Mesenchymal stem cell (in vitro differentiated cells and primary cell): ENCODE measurements around the gene PATL2.
A peak's percentile ranks its signal among the peaks of the same experiment; 100 is the strongest.

Experiments
- DNase-seq: peaks from one replicate; pipeline ENCODE4 v3.0.0-alpha.2; 2013
- H2AFZ ChIP-seq: one replicate; pipeline ENCODE4 v1.6.1; 2013; ENCODE audit warnings: low read depth, mild to moderate bottlenecking, control low read depth, inconsistent platforms, low read length, moderate library complexity
- H2AK5ac ChIP-seq: 2 replicates; pipeline ENCODE4 v1.6.1; 2013; ENCODE audit warnings: low read length, moderate library complexity, mild to moderate bottlenecking, inconsistent platforms; ENCODE audit not compliant: severe bottlenecking
- H2BK120ac ChIP-seq: one replicate; pipeline ENCODE4 v1.6.1; 2013; ENCODE audit warnings: low read depth, mild to moderate bottlenecking, inconsistent platforms, low read length, moderate library complexity
- H2BK12ac ChIP-seq, 2 experiments: one replicate each; pipeline ENCODE4 v1.6.1; 2013; ENCODE audit warnings: inconsistent platforms in 2 of 2, low read length in 2 of 2, mild to moderate bottlenecking in 2 of 2, moderate library complexity in 2 of 2, control low read depth in 1 of 2
- H2BK15ac ChIP-seq: one replicate; pipeline ENCODE4 v1.6.1; 2013; ENCODE audit warnings: mild to moderate bottlenecking, low read depth, inconsistent platforms; ENCODE audit not compliant: poor library complexity, severe bottlenecking
- H2BK5ac ChIP-seq: 2 replicates; pipeline ENCODE4 v1.6.1; 2013; ENCODE audit warnings: low read depth, mild to moderate bottlenecking, low read length, control low read depth, inconsistent platforms; ENCODE audit not compliant: poor library complexity, severe bottlenecking
- H3K14ac ChIP-seq, 2 experiments: one replicate each; pipeline ENCODE4 v1.6.1; 2013; ENCODE audit warnings: inconsistent platforms in 2 of 2, low read length in 2 of 2, control low read depth in 1 of 2, mild to moderate bottlenecking in 1 of 2, moderate library complexity in 1 of 2
- H3K18ac ChIP-seq, 2 experiments: one replicate each; pipeline ENCODE4 v1.6.1; 2013; ENCODE audit warnings: inconsistent platforms in 2 of 2, low read length in 2 of 2, control low read depth in 1 of 2, low read depth in 1 of 2, mild to moderate bottlenecking in 1 of 2
- H3K23ac ChIP-seq, 2 experiments: one replicate each; pipeline ENCODE4 v1.6.1; 2013; ENCODE audit warnings: inconsistent platforms in 2 of 2, low read length in 2 of 2, mild to moderate bottlenecking in 2 of 2, moderate library complexity in 2 of 2, control low read depth in 1 of 2
- H3K27ac ChIP-seq: 2 replicates; pipeline ENCODE4 v1.5.1; 2013; ENCODE audit warnings: mild to moderate bottlenecking, moderate library complexity, low read length, control low read depth, inconsistent platforms; ENCODE audit not compliant: poor library complexity, severe bottlenecking
- H3K27me3 ChIP-seq, 2 experiments: 2 replicates each; pipeline versions ENCODE4 v1.6.1 to v1.7.0; 2013; ENCODE audit warnings: low read length in 2 of 2, mild to moderate bottlenecking in 2 of 2, moderate library complexity in 2 of 2, control low read depth in 1 of 2, inconsistent platforms in 1 of 2; ENCODE audit not compliant: control insufficient read depth in 1 of 2, insufficient read depth in 1 of 2
- H3K36me3 ChIP-seq, 2 experiments: 2 replicates each; pipeline versions ENCODE4 v1.6.1 to v1.7.0; 2013; ENCODE audit warnings: low read length in 2 of 2, control low read depth in 1 of 2, inconsistent platforms in 1 of 2, low read depth in 1 of 2, mild to moderate bottlenecking in 1 of 2; ENCODE audit not compliant: insufficient read depth in 2 of 2, control insufficient read depth in 1 of 2
- H3K4ac ChIP-seq, 2 experiments: one replicate each; pipeline ENCODE4 v1.6.1; 2013; ENCODE audit warnings: inconsistent platforms in 2 of 2, low read length in 2 of 2, mild to moderate bottlenecking in 2 of 2, moderate library complexity in 2 of 2, control low read depth in 1 of 2, low read depth in 1 of 2
- H3K4me1 ChIP-seq: 2 replicates; pipeline ENCODE4 v1.6.1; 2013; ENCODE audit warnings: low read depth, low read length, control low read depth; ENCODE audit not compliant: control insufficient read depth, insufficient read depth
- H3K4me2 ChIP-seq: 2 replicates; pipeline ENCODE4 v1.6.1; 2013; ENCODE audit warnings: low read length, mild to moderate bottlenecking, inconsistent platforms; ENCODE audit not compliant: poor library complexity, severe bottlenecking
- H3K4me3 ChIP-seq, 2 experiments: 2 replicates each; pipeline versions ENCODE4 v1.5.1 to v1.7.0; 2013; ENCODE audit warnings: low read length in 2 of 2, mild to moderate bottlenecking in 2 of 2, control low read depth in 1 of 2, low read depth in 1 of 2; ENCODE audit not compliant: insufficient read depth in 1 of 2
- H3K79me1 ChIP-seq: replicated peaks from 2 replicates; pipeline ENCODE4 v1.6.1; 2013; ENCODE audit warnings: mild to moderate bottlenecking, control low read depth, low read length, inconsistent platforms; ENCODE audit not compliant: poor library complexity, severe bottlenecking
- H3K9ac ChIP-seq: 2 replicates; pipeline ENCODE4 v1.7.0; 2013; ENCODE audit warnings: mild to moderate bottlenecking, low read length, moderate library complexity
- H3K9me3 ChIP-seq: 2 replicates; pipeline ENCODE4 v1.7.0; 2013; ENCODE audit warnings: mild to moderate bottlenecking, low read length; ENCODE audit not compliant: control insufficient read depth
- H4K8ac ChIP-seq: one replicate; pipeline ENCODE4 v1.6.1; 2013; ENCODE audit warnings: inconsistent platforms, mild to moderate bottlenecking, low read length, moderate library complexity
- H4K91ac ChIP-seq: one replicate; pipeline ENCODE4 v1.6.1; 2013; ENCODE audit warnings: mild to moderate bottlenecking, low read length, inconsistent platforms
- WGBS: methylation state at CpG from one replicate; pipeline ENCODE4 v1.1.7; 2013; ENCODE audit warnings: mixed read lengths; 5-methylcytosine and 5-hydroxymethylcytosine counted together

The PATL2 gene

DNA sequence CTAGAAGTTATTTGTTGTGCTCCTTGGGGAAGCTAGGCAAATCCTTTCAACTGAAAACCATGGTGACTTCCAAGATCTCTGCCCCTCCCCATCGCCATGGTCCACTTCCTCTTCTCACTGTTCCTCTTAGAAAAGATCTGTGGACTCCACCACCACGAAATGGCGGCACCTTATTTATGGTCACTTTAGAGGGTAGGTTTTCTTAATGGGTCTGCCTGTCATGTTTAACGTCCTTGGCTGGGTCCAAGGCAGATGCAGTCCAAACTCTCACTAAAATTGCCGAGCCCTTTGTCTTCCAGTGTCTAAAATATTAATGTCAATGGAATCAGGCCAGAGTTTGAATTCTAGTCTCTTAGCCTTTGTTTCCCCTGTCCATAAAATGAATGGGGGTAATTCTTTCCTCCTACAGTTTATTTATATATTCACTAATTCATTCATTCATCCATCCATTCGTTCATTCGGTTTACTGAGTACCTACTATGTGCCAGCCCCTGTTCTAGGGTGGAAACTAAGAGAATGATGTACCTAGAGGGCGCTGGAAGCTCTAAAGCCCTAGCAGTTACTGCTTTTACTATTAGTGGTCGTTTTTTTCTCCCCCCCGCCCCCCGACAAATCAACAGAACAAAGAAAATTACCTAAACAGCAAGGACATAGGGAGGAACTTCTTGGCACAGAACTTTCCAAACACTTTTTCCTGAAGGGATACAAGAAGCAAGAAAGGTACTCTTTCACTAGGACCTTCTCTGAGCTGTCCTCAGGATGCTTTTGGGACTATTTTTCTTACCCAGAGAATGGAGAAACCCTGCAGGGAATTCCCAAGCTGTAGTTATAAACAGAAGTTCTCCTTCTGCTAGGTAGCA lies 657 bp downstream of the PATL2 start:
- peak overlapping the region; percentile 12 for H4K8ac ChIP-seq
- no peak overlapping the region for H2BK12ac ChIP-seq
- peak overlapping the region; percentile 78 for H2AFZ ChIP-seq
- H4K91ac ChIP-seq, result no peak overlapping the region
- no peak overlapping the region for H3K23ac ChIP-seq
- H2BK15ac ChIP-seq, result no peak overlapping the region
- H2AK5ac ChIP-seq, result no peak overlapping the region
- no peaks in the 10 kb centered on the region for H3K9me3 ChIP-seq
- H3K4ac ChIP-seq, result peak overlapping the region; percentile 47 to 62
- H3K79me1 ChIP-seq, result peaks cover 6% of the 10 kb centered on the region
- peak overlapping the region; percentile 87 for H3K27ac ChIP-seq
- H3K9ac ChIP-seq, result peak overlapping the region; percentile 99
- peak; percentile 78 for DNase-seq
- peak overlapping the region; percentile 87 for H3K4me2 ChIP-seq
- H3K4me1 ChIP-seq, result peaks cover 3% of the 10 kb centered on the region
- peaks cover 0 to 20% of the 10 kb centered on the region in 2 experiments for H3K36me3 ChIP-seq
- H3K27me3 ChIP-seq, result no peaks in the 10 kb centered on the region
- peak overlapping the region in 1 of 2 experiments; percentile 38 for H3K18ac ChIP-seq
- peak overlapping the region; percentile 63 for H2BK5ac ChIP-seq
- peak overlapping the region; percentile 71 for H2BK120ac ChIP-seq
- no peak overlapping the region for H3K14ac ChIP-seq
- H3K4me3 ChIP-seq, result peak overlapping the region; percentile 75 to 86
- 34% methylated on average over 10 of the region's 11 CpGs for WGBS

DNA sequence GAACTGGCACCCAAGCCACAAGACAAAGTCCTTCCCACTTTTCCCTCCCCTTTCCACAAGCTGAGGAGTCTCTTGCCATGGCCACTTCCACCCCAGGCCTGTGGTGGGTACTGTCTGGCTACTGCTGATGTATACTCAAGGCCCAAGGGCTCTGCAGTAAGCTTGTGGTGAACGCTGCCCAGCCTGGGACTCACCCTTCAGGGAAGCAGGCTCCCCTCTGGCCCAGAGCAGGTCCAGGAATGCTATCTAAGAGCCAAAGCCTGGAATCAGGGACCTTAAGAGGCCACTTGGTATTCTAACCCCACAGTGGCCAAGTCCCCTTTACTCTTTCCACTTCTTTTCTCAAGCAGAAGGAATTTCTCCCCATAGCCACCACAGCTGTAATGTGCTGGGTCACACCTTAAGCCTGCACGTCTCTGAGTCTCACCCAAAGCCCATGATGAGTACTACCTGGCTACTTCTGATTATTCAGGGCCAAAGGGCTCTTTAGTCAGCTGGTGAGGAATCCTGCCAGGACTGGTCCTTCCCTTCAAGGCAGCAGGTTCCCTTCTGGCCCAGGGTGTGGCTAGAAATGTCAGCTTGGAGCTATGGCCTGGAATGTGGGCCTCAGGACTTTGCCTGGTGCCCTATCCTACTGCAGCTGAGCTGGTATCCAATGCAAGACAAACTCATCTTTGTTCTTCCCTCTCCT lies 4.0 kb downstream of the PATL2 start:
- WGBS, result 81% methylated on average over 2 of the region's 2 CpGs
- Histone ChIP-seq H3K4me3 (no peak overlapping the region), H3K79me1 (peaks cover 3% of the 10 kb centered on the region), H3K36me3 (peaks cover 0 to 4% of the 10 kb centered on the region in 2 experiments), H3K4me1 (no peaks in the 10 kb centered on the region), H2BK12ac (no peak overlapping the region), H2AFZ (no peak overlapping the region), H3K4me2 (no peak overlapping the region), H3K18ac (no peak overlapping the region), H3K4ac (no peak overlapping the region), H2AK5ac (no peak overlapping the region), H2BK15ac (no peak overlapping the region), H2BK120ac (no peak overlapping the region), H3K14ac (no peak overlapping the region), H2BK5ac (no peak overlapping the region), H3K27me3 (no peaks in the 10 kb centered on the region), H4K91ac (peak overlapping the region; percentile 8), H3K23ac (no peak overlapping the region), H4K8ac (no peak overlapping the region), H3K9ac (no peak overlapping the region), H3K27ac (no peak overlapping the region), H3K9me3 (peaks cover 3% of the 10 kb centered on the region)
- DNase-seq, result no peak

DNA sequence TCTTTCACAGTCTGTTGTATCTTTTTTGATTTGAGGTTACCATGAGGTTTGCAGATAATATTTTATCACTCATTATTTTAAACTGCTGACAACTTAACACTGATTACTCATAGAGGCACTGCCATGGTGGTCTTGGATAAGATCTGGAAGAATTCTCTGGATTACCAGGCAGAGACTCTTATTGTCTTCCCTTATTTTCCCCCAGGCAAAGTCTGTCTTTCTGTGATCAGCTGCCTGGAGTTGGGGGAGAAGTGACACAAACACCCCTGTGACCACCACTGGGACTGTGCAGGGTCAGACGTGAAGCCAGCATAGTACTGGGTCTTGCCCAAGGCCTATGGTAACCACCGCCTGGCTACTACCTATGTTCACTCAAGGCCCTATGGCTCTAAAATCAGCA lies 4.7 kb downstream of the PATL2 start:
- Histone ChIP-seq H3K4me1 (no peaks in the 10 kb centered on the region), H3K27me3 (no peaks in the 10 kb centered on the region), H3K14ac (no peak overlapping the region), H3K36me3 (peaks cover 0 to 4% of the 10 kb centered on the region in 2 experiments), H2BK12ac (no peak overlapping the region), H2BK5ac (no peak overlapping the region), H3K9me3 (peaks cover 3% of the 10 kb centered on the region), H2AK5ac (no peak overlapping the region), H4K8ac (no peak overlapping the region), H2AFZ (no peak overlapping the region), H3K9ac (no peak overlapping the region), H3K79me1 (peaks cover 3% of the 10 kb centered on the region), H2BK15ac (no peak overlapping the region), H3K4me2 (no peak overlapping the region), H3K23ac (no peak overlapping the region), H2BK120ac (no peak overlapping the region), H3K18ac (no peak overlapping the region), H4K91ac (no peak overlapping the region), H3K4ac (no peak overlapping the region), H3K4me3 (no peak overlapping the region), H3K27ac (no peak overlapping the region)
- 94% methylated on average over 2 of the region's 2 CpGs for WGBS
- DNase-seq, result no peak

DNA sequence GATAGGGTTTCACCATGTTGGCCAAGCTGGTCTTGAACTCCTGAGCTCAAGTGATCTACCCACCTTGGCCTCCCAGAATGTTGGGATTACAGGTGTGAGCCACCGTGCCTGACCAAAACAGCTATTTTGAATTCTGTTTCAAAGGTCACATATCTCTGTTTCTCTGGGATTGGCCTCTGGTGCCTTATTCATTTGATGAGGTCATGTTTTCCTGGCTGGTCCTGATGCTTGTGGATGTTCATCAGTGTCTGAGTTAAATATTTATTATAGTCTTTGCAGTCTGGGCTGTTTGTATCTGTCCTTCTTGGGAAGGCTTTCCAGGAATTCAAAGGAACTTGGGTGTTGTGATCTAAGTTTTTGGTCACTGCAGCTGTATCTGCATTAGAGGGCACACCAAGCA lies 5.1 kb downstream of the PATL2 start:
- Histone ChIP-seq H3K4me3 (no peak overlapping the region), H4K91ac (no peak overlapping the region), H3K9me3 (peaks cover 3% of the 10 kb centered on the region), H3K27ac (no peak overlapping the region), H3K9ac (no peak overlapping the region), H2BK12ac (no peak overlapping the region), H3K79me1 (peaks cover 3% of the 10 kb centered on the region), H3K23ac (no peak overlapping the region), H3K4ac (no peak overlapping the region), H3K36me3 (peaks cover 0 to 4% of the 10 kb centered on the region in 2 experiments), H3K27me3 (no peaks in the 10 kb centered on the region), H4K8ac (no peak overlapping the region), H3K4me2 (no peak overlapping the region), H2BK15ac (no peak overlapping the region), H2AFZ (no peak overlapping the region), H3K4me1 (no peaks in the 10 kb centered on the region), H2BK120ac (no peak overlapping the region), H2BK5ac (no peak overlapping the region), H2AK5ac (no peak overlapping the region), H3K18ac (no peak overlapping the region), H3K14ac (no peak overlapping the region)
- WGBS, result 100% methylated on average over 1 of the region's 1 CpG
- DNase-seq, result no peak
